GM23338 (cell line): ENCODE measurements around the gene OSBPL7. TPM values are rescaled to one million over a fixed set of nuclear protein-coding genes. Genes with fewer than 3 reads are reported as not detected.

Source experiments
- ATAC-seq: fragments of 200-7000 bp; cut with Tn5 transposase; 3 replicates; pipeline ENCODE4 v1.9.1; 2020
- DNase-seq: peaks from one replicate; pipeline ENCODE4 v3.0.0-alpha.2; 2015; ENCODE audit warnings: low spot score
- H2AFZ ChIP-seq: fragments of 200-600 bp; sonication (generic); 2 replicates; pipeline ENCODE4 v1.8.0; 2016; ENCODE audit warnings: antibody characterized with exemption, mild to moderate bottlenecking, moderate library complexity
- H3F3A ChIP-seq: fragments of 200-600 bp; sonication (generic); replicated peaks from 2 replicates; pipeline ENCODE4 v1.8.0; 2017; ENCODE audit warnings: antibody characterized with exemption, mixed run types, low read depth
- H3K27ac ChIP-seq: fragments of 200-600 bp; sonication (generic); 2 replicates; pipeline ENCODE4 v1.6.1; 2016; ENCODE audit warnings: low read depth
- H3K27me3 ChIP-seq: fragments of 200-600 bp; sonication (generic); 2 replicates; pipeline ENCODE4 v1.8.0; 2016; ENCODE audit warnings: mild to moderate bottlenecking, mixed run types, moderate library complexity; ENCODE audit not compliant: insufficient read depth
- H3K36me3 ChIP-seq: fragments of 200-600 bp; sonication (generic); 2 replicates; pipeline ENCODE4 v1.8.0; 2016; ENCODE audit warnings: mild to moderate bottlenecking; ENCODE audit not compliant: insufficient read depth
- H3K4me1 ChIP-seq: fragments of 200-600 bp; sonication (generic); 2 replicates; pipeline ENCODE4 v1.8.0; 2016; ENCODE audit warnings: mild to moderate bottlenecking, moderate library complexity; ENCODE audit not compliant: insufficient read depth
- H3K4me2 ChIP-seq: fragments of 200-600 bp; sonication (generic); 2 replicates; pipeline ENCODE4 v1.7.1; 2017; ENCODE audit warnings: mixed run types
- H3K4me3 ChIP-seq: fragments of 200-600 bp; sonication (generic); 2 replicates; pipeline ENCODE4 v1.6.1; 2016; ENCODE audit warnings: mixed run types
- H3K79me2 ChIP-seq: fragments of 200-600 bp; sonication (generic); replicated peaks from 2 replicates; pipeline ENCODE4 v1.8.0; 2017; ENCODE audit warnings: mild to moderate bottlenecking; ENCODE audit not compliant: insufficient read depth
- H3K9me2 ChIP-seq: fragments of 200-600 bp; sonication (generic); 2 replicates; pipeline ENCODE4 v1.8.0; 2017; ENCODE audit not compliant: insufficient read depth
- H4K20me1 ChIP-seq: fragments of 200-600 bp; sonication (generic); replicated peaks from 2 replicates; pipeline ENCODE4 v1.8.0; 2017; ENCODE audit warnings: mild to moderate bottlenecking; ENCODE audit not compliant: insufficient read depth
- H3K27ac Mint-ChIP-seq: 2 replicates; pipeline ENCODE4 v1.8.0; 2020; ENCODE audit warnings: inconsistent platforms, mild to moderate bottlenecking, moderate library complexity, mixed read lengths
- H3K27me3 Mint-ChIP-seq: 3 replicates; pipeline ENCODE4 v1.8.0; 2022; ENCODE audit warnings: low read depth, mild to moderate bottlenecking, moderate library complexity, mixed read lengths, inconsistent platforms; ENCODE audit not compliant: insufficient read depth, poor library complexity
- H3K36me3 Mint-ChIP-seq: 3 replicates; pipeline ENCODE4 v1.8.0; 2021; ENCODE audit warnings: low read depth, mild to moderate bottlenecking, inconsistent platforms, moderate library complexity, mixed read lengths
- H3K4me1 Mint-ChIP-seq: 3 replicates; pipeline ENCODE4 v1.8.0; 2020; ENCODE audit warnings: mild to moderate bottlenecking, inconsistent platforms, mixed read lengths
- H3K4me3 Mint-ChIP-seq: 3 replicates; pipeline ENCODE4 v1.8.0; 2021; ENCODE audit warnings: moderate library complexity, mild to moderate bottlenecking, inconsistent platforms, mixed read lengths
- H3K9me3 Mint-ChIP-seq: 3 replicates; pipeline ENCODE4 v1.8.0; 2020; ENCODE audit warnings: moderate library complexity, mild to moderate bottlenecking, inconsistent platforms, mixed read lengths
- CREB1 ChIP-seq: fragments of 250-450 bp; sonication (Bioruptor Pico); IDR thresholded peaks from 2 replicates; pipeline ENCODE4 v1.5.0; 2020; ENCODE audit warnings: low read depth, mild to moderate bottlenecking, moderate library complexity
- CTCF ChIP-seq, 2 experiments: fragments of 200-600 bp in 1 of 2; sonication (generic) in 1 of 2; conservative IDR thresholded peaks; 2 replicates each; pipeline versions ENCODE4 v1.5.1 to v1.6.1; 2016 to 2017; ENCODE audit warnings: antibody characterized with exemption in 2 of 2, low read depth in 2 of 2, mild to moderate bottlenecking in 2 of 2, moderate library complexity in 1 of 2
- ETS1 ChIP-seq: IDR thresholded peaks from 2 replicates; pipeline ENCODE4 v1.6.1; 2016; ENCODE audit warnings: antibody characterized with exemption
- EZH2 ChIP-seq: fragments of 200-600 bp; sonication (generic); IDR thresholded peaks from one replicate; pipeline ENCODE4 v1.8.0; 2017; ENCODE audit warnings: antibody characterized with exemption, mild to moderate bottlenecking, low read depth; ENCODE audit not compliant: unreplicated experiment
- EZH2phosphoT487 ChIP-seq: fragments of 200-600 bp; sonication (generic); IDR thresholded peaks from one replicate; pipeline ENCODE4 v1.8.1; 2018; ENCODE audit warnings: antibody characterized with exemption; ENCODE audit not compliant: unreplicated experiment
- JUNB ChIP-seq: IDR thresholded peaks from one replicate; pipeline ENCODE4 v1.6.1; 2016; ENCODE audit warnings: antibody characterized with exemption; ENCODE audit not compliant: unreplicated experiment
- NANOG ChIP-seq: IDR thresholded peaks from 2 replicates; pipeline ENCODE4 v1.6.1; 2016; ENCODE audit warnings: antibody characterized with exemption, borderline replicate concordance
- POLR2AphosphoS5 ChIP-seq: IDR thresholded peaks from 2 replicates; pipeline ENCODE4 v1.6.1; 2016; ENCODE audit warnings: antibody characterized with exemption, low read depth
- REST ChIP-seq: IDR thresholded peaks from one replicate; pipeline ENCODE4 v1.6.1; 2018; ENCODE audit warnings: antibody characterized with exemption; ENCODE audit not compliant: unreplicated experiment
- STAT1 ChIP-seq: IDR thresholded peaks from one replicate; pipeline ENCODE4 v1.6.1; 2016; ENCODE audit warnings: antibody characterized with exemption; ENCODE audit not compliant: unreplicated experiment
- ZNF114 ChIP-seq: fragments of 250-450 bp; sonication (Bioruptor Pico); IDR thresholded peaks from 2 replicates; pipeline ENCODE4 v1.5.0; 2020; ENCODE audit warnings: mild to moderate bottlenecking, moderate library complexity
- ZNF331 ChIP-seq: fragments of 250-450 bp; sonication (Bioruptor Pico); IDR thresholded peaks from 2 replicates; pipeline ENCODE4 v1.5.0; 2020; ENCODE audit warnings: low read depth, mild to moderate bottlenecking, moderate library complexity
- ZNF462 ChIP-seq: fragments of 250-450 bp; sonication (Bioruptor Pico); IDR thresholded peaks from 2 replicates; pipeline ENCODE4 v1.5.0; 2020; ENCODE audit warnings: mild to moderate bottlenecking, moderate library complexity
- polyA plus RNA-seq: library from polyadenylated mRNA; unstranded; fragments of >200 nt; fragmentation: Nextera tagmentation; extraction: Ambion mirVana; gene quantifications from 2 replicates; pipeline ENCODE4 v1.2.1, GENCODE V29; 2016
- total RNA-seq: library from RNA; depleted of rRNA; stranded (reverse); fragments of >200 nt; shearing (Covaris generic); gene quantifications from 2 replicates; pipeline ENCODE4 v1.2.3, GENCODE V29; 2014

The OSBPL7 gene
- total and polyA plus RNA-seq, 2 experiments from 2014 or later, result 3.4 to 8.1 TPM

GRCh38 chr17:47811709-47812108 is 9.9 kb downstream of the OSBPL7 start:
- H3K79me2 ChIP-seq, result no peaks in the 10 kb centered on the region
- H3K4me3 ChIP-seq, result no peak overlapping the region
- H3K27ac ChIP-seq, result no peak overlapping the region
- Mint-ChIP-seq H3K9me3 (no peaks in the 10 kb centered on the region; the same call in 2 of the 3 replicates), H3K4me3 (no peak overlapping the region), H3K36me3 (peaks cover 7% of the 10 kb centered on the region; the same call in 1 of the 3 replicates), H3K27me3 (peaks cover 2% of the 10 kb centered on the region), H3K4me1 (peaks cover 7% of the 10 kb centered on the region; the same call in 2 of the 3 replicates), H3K27ac (no peak overlapping the region; the same call in 1 of the 2 replicates)
- H3K9me2 ChIP-seq, result no peaks in the 10 kb centered on the region
- H3K4me2 ChIP-seq, result no peak overlapping the region
- DNase-seq, result no peak
- H2AFZ ChIP-seq, result no peak overlapping the region
- no peaks in the 10 kb centered on the region for H3K4me1 ChIP-seq
- no peaks in the 10 kb centered on the region for H3K36me3 ChIP-seq
- no peak for ATAC-seq
- TF ChIP-seq JUNB (no peak), EZH2phosphoT487 (no peak), REST (no peak), CREB1 (CRISPR knock-in tag) (no peak), POLR2AphosphoS5 (no peak), ETS1 (no peak), ZNF462 (CRISPR knock-in tag) (no peak), NANOG (no peak), ZNF114 (no peak), EZH2 (no peak), CTCF (conservative IDR thresholded peaks at IDR 0.05; ENCODE audit: low read depth in 2 of 2) (no peak), ZNF331 (CRISPR knock-in tag) (no peak), STAT1 (no peak)
- no peaks in the 10 kb centered on the region for H3K27me3 ChIP-seq
- H3F3A ChIP-seq, result no peaks in the 10 kb centered on the region
- no peaks in the 10 kb centered on the region for H4K20me1 ChIP-seq
